SK-N-MC (cell line): Measurements from ENCODE around the gene ACTG2.

Experiments used
- EZH2 ChIP-seq: fragments of 200-600 bp; sonication (generic); IDR thresholded peaks from one replicate; pipeline ENCODE4 v1.6.1; 2017; ENCODE audit warnings: antibody characterized with exemption
- POLR2AphosphoS5 ChIP-seq: IDR thresholded peaks from 2 replicates; pipeline ENCODE4 v1.6.1; 2012; ENCODE audit warnings: mild to moderate bottlenecking, low read depth, low read length, borderline replicate concordance

- TF ChIP-seq EZH2 (no peak), POLR2AphosphoS5 (no peak)
These were observed 60.0 kb downstream of the ACTG2 start for GRCh38 chr2:73952499-73953446.
